K562 (cell line): ENCODE results near the gene POLR3K. TPM values are rescaled to one million over a fixed set of nuclear protein-coding genes. Genes with fewer than 3 reads are reported as not detected.
A peak's percentile ranks its signal among the peaks of the same experiment; 100 is the strongest.

Experiments used
- CBFA2T3 ChIP-seq: fragments of 450-650 bp; IDR thresholded peaks from 2 replicates; pipeline ENCODE4 v1.6.1; 2017
- CREM ChIP-seq: IDR thresholded peaks from 2 replicates; pipeline ENCODE4 v1.6.1; 2014; ENCODE audit warnings: antibody characterized with exemption, low read depth
- IFI16 ChIP-seq: fragments of 250-450 bp; sonication (Bioruptor Pico); IDR thresholded peaks from 2 replicates; pipeline ENCODE4 v2.1.2; 2022; ENCODE audit warnings: mild to moderate bottlenecking, inconsistent platforms
- KLF13 ChIP-seq: fragments of 450-650 bp; IDR thresholded peaks from 2 replicates; pipeline ENCODE4 v1.6.1; 2016; ENCODE audit warnings: missing genetic modification characterization, low read depth, mild to moderate bottlenecking, missing compliant biosample characterization, moderate library complexity, borderline replicate concordance
- MXD1 ChIP-seq: fragments of 250-450 bp; sonication (Bioruptor Pico); IDR thresholded peaks from 2 replicates; pipeline ENCODE4 v1.8.0; 2021; ENCODE audit warnings: borderline replicate concordance, mild to moderate bottlenecking, moderate library complexity; ENCODE audit not compliant: poor library complexity, severe bottlenecking
- SMAD2 ChIP-seq: fragments of 150-350 bp; IDR thresholded peaks from 2 replicates; pipeline ENCODE4 v1.6.1; 2014; ENCODE audit warnings: low read depth, mild to moderate bottlenecking, low read length
- SMARCC2 ChIP-seq: fragments of 450-650 bp; IDR thresholded peaks from 2 replicates; pipeline ENCODE4 v1.6.1; 2017; ENCODE audit warnings: antibody characterized with exemption, moderate library complexity, mild to moderate bottlenecking, low read depth
- TARDBP ChIP-seq: fragments of 450-650 bp; IDR thresholded peaks from 2 replicates; pipeline ENCODE4 v1.6.1; 2016
- ZBTB17 ChIP-seq: fragments of 450-650 bp; formaldehyde crosslinking; IDR thresholded peaks from 2 replicates; pipeline ENCODE4 v1.4.0; 2020; ENCODE audit warnings: mild to moderate bottlenecking
- ZFPM2 ChIP-seq: fragments of 250-450 bp; sonication (Bioruptor Pico); IDR thresholded peaks from 2 replicates; pipeline ENCODE4 v1.5.1; 2022; ENCODE audit warnings: mild to moderate bottlenecking
- ZNF277 ChIP-seq: fragments of 250-450 bp; sonication (Bioruptor Pico); IDR thresholded peaks from 2 replicates; pipeline ENCODE4 v1.8.0; 2022; ENCODE audit warnings: inconsistent platforms, mild to moderate bottlenecking, moderate library complexity, borderline replicate concordance
- polyA plus RNA-seq, 8 experiments: library from polyadenylated mRNA; depleted of rRNA in 4 of 8; stranded (reverse) in 5 of 8; unstranded in 3 of 8; fragments of >200 nt; fragmentation: Nextera tagmentation in 2 of 8; fragmentation: Illumina TruSeq in 1 of 8; extraction: Ambion mirVana in 2 of 8; extraction: Trizol in 1 of 8; gene quantifications; 2 replicates each; pipeline versions ENCODE4 v1.2.1 to v1.2.3, GENCODE V29; 2011 to 2014; ENCODE audit warnings: inconsistent platforms in 1 of 8, missing spikeins in 1 of 8
- total RNA-seq, 7 experiments: library from RNA; depleted of rRNA in 6 of 7; stranded (reverse); fragments of >200 nt in 6 of 7; fragmentation: Illumina TruSeq in 2 of 7; extraction: Trizol in 2 of 7; gene quantifications; 2 replicates each; pipeline versions ENCODE4 v1.2.1 to v1.2.3, GENCODE V29; 2011 to 2021; ENCODE audit warnings: low replicate concordance in 1 of 7
- TF ChIP-seq, protein P1 (sequence below): sonication (generic); formaldehyde crosslinking; IDR thresholded peaks from 2 replicates; pipeline ENCODE4 v1.8.0; 2022; ENCODE audit warnings: mild to moderate bottlenecking, missing genetic modification reagents
- TF ChIP-seq, protein P2 (sequence below): IDR thresholded peaks from 2 replicates; pipeline ENCODE4 v1.6.1; 2012; ENCODE audit warnings: low read depth, low read length, improper control_type of control experiment, borderline replicate concordance

The POLR3K gene
- total and polyA plus RNA-seq, 9 of the 15 experiments (the other 6 are each of a cell fraction or from before 2014, with no cell fraction given), result 42.1 to 315 (median 86.7) TPM

GRCh38 chr16:77273-77806, 23.9 kb upstream of the POLR3K start (continued):
- TF ChIP-seq, protein P1, sequence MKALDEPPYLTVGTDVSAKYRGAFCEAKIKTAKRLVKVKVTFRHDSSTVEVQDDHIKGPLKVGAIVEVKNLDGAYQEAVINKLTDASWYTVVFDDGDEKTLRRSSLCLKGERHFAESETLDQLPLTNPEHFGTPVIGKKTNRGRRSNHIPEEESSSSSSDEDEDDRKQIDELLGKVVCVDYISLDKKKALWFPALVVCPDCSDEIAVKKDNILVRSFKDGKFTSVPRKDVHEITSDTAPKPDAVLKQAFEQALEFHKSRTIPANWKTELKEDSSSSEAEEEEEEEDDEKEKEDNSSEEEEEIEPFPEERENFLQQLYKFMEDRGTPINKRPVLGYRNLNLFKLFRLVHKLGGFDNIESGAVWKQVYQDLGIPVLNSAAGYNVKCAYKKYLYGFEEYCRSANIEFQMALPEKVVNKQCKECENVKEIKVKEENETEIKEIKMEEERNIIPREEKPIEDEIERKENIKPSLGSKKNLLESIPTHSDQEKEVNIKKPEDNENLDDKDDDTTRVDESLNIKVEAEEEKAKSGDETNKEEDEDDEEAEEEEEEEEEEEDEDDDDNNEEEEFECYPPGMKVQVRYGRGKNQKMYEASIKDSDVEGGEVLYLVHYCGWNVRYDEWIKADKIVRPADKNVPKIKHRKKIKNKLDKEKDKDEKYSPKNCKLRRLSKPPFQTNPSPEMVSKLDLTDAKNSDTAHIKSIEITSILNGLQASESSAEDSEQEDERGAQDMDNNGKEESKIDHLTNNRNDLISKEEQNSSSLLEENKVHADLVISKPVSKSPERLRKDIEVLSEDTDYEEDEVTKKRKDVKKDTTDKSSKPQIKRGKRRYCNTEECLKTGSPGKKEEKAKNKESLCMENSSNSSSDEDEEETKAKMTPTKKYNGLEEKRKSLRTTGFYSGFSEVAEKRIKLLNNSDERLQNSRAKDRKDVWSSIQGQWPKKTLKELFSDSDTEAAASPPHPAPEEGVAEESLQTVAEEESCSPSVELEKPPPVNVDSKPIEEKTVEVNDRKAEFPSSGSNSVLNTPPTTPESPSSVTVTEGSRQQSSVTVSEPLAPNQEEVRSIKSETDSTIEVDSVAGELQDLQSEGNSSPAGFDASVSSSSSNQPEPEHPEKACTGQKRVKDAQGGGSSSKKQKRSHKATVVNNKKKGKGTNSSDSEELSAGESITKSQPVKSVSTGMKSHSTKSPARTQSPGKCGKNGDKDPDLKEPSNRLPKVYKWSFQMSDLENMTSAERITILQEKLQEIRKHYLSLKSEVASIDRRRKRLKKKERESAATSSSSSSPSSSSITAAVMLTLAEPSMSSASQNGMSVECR (CRISPR knock-in tag), result no peak
- TF ChIP-seq ZBTB17 (CRISPR knock-in tag) (no peak), SMAD2 (no peak), CBFA2T3 (no peak), ZFPM2 (CRISPR knock-in tag) (no peak), IFI16 (no peak), ZNF277 (no peak), MXD1 (CRISPR knock-in tag) (no peak), KLF13 (tag) (no peak), SMARCC2 (no peak), CREM (no peak), TARDBP (peak; percentile 16; the same call in 1 of the 2 replicates)
- TF ChIP-seq, protein P2, sequence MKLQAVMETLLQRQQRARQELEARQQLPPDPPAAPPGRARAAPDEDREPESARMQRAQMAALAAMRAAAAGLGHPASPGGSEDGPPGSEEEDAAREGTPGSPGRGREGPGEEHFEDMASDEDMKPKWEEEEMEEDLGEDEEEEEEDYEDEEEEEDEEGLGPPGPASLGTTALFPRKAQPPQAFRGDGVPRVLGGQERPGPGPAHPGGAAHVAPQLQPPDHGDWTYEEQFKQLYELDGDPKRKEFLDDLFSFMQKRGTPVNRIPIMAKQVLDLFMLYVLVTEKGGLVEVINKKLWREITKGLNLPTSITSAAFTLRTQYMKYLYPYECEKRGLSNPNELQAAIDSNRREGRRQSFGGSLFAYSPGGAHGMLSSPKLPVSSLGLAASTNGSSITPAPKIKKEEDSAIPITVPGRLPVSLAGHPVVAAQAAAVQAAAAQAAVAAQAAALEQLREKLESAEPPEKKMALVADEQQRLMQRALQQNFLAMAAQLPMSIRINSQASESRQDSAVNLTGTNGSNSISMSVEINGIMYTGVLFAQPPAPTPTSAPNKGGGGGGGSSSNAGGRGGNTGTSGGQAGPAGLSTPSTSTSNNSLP, result no peak
